Diencephalon (tissue), 1 donor: ENCODE data around the gene RAP1B. TPM values are rescaled to one million over a fixed set of nuclear protein-coding genes. Genes with fewer than 3 reads are reported as not detected.

Experiments
- small RNA-seq: library from RNA; depleted of rRNA; stranded (forward); fragments of <200 nt; gene quantifications from one replicate; pipeline ENCODE3, GENCODE V24; 2014
- total RNA-seq: library from RNA; depleted of rRNA; stranded (reverse); fragments of >200 nt; gene quantifications from one replicate; pipeline ENCODE4 v1.2.3, GENCODE V29; 2014

The RAP1B gene
- total RNA-seq = 131 TPM

GRCh38 chr12:68610370-68611093 lies at the start of gene RAP1B:
Gene RAP1B (plus strand): TSS chr12:68610899. CDS start chr12:68648725, 37,826 bp downstream.

GRCh38 chr12:68686595-68687521 lies 76.2 kb downstream of the RAP1B start, which contains the start of gene NUP107:
Gene NUP107 (plus strand): TSS chr12:68686978. CDS start chr12:68687066, 88 bp downstream.

Small RNAs within 50 kb of the gene (small RNA-seq; reads per million reads assigned to genes)
- not detected for gene RF00017
- gene SNORA70G = not detected

Other genes starting within 250 kb of the RAP1B start
- gene NUP107, start 76.1 kb downstream of the RAP1B start, total RNA-seq = 48.2 TPM
- gene SLC35E3, start 135.3 kb downstream of the RAP1B start, total RNA-seq = 11.8 TPM
- gene MDM2, start 197.3 kb downstream of the RAP1B start, total RNA-seq = 40.8 TPM